B cell (primary cell): Measurements from ENCODE around the gene LIMD2. TPM values are rescaled to one million over a fixed set of nuclear protein-coding genes. Genes with fewer than 3 reads are reported as not detected.

Source experiments
- ATAC-seq: fragments of 200-7000 bp; cut with Tn5 transposase; one replicate; pipeline ENCODE4 v1.10.0; 2021; ENCODE audit warnings: low read depth, mild to moderate bottlenecking, moderate number of reproducible peaks, moderate library complexity
- CTCF ChIA-PET: fragments of 350-600 bp; sonication (Branson Sonifier 250); formaldehyde crosslinking; loops from one replicate; lab custom pipeline; 2021; ENCODE audit warnings: antibody characterized with exemption, inconsistent platforms; lab: Charles Lee
- POLR2A ChIA-PET: fragments of 350-600 bp; sonication (Branson Sonifier 250); formaldehyde crosslinking; loops from one replicate; lab custom pipeline; 2021; ENCODE audit warnings: antibody characterized with exemption; lab: Charles Lee
- DNase-seq: peaks from one replicate; pipeline ENCODE4 v3.0.0; 2013
- H2AFZ ChIP-seq: 2 replicates; pipeline ENCODE4 v1.6.1; 2012; ENCODE audit warnings: mild to moderate bottlenecking, low read depth, low read length; ENCODE audit not compliant: insufficient read depth, poor library complexity, severe bottlenecking
- H3K27ac ChIP-seq, 2 donors: 1 replicate in 1 of 2; 2 replicates in 1 of 2; pipeline ENCODE4 v1.5.1; 2012 to 2013; ENCODE audit warnings: low read length in 2 of 2, mild to moderate bottlenecking in 2 of 2, moderate library complexity in 1 of 2
- H3K27me3 ChIP-seq, 4 experiments: fragments of 200-600 bp in 1 of 4; sonication (generic) in 1 of 4; replicated peaks in 1 of 4; 1 replicate in 2 of 4; 2 replicates in 2 of 4; pipeline versions ENCODE4 v1.6.1 to v1.7.0; 2013 to 2016; ENCODE audit warnings: low read length in 3 of 4, mild to moderate bottlenecking in 2 of 4, mixed read lengths in 1 of 4, moderate library complexity in 1 of 4; ENCODE audit not compliant: insufficient read depth in 4 of 4, control insufficient read depth in 3 of 4; ENCODE audit errors: control extremely low read depth in 1 of 4
- H3K36me3 ChIP-seq, 2 experiments: replicated peaks in 1 of 2; 1 replicate in 1 of 2; 2 replicates in 1 of 2; pipeline versions ENCODE4 v1.6.1 to v1.7.1; 2013; ENCODE audit warnings: low read length in 1 of 2; ENCODE audit not compliant: insufficient read depth in 2 of 2, control insufficient read depth in 1 of 2; ENCODE audit errors: control extremely low read depth in 1 of 2, extremely low read depth in 1 of 2
- H3K4me1 ChIP-seq, 2 donors: fragments of 200-600 bp in 1 of 2; sonication (generic) in 1 of 2; 1 replicate in 1 of 2; 2 replicates in 1 of 2; pipeline versions ENCODE4 v1.5.1 to v1.6.1; 2013 to 2017; ENCODE audit warnings: low read length in 2 of 2; ENCODE audit not compliant: control insufficient read depth in 2 of 2, insufficient read depth in 2 of 2
- H3K4me2 ChIP-seq: replicated peaks from 2 replicates; pipeline ENCODE3; 2012; ENCODE audit warnings: mild to moderate bottlenecking, low read depth, low read length; ENCODE audit not compliant: poor library complexity, severe bottlenecking
- H3K4me3 ChIP-seq, 5 experiments: fragments of 200-600 bp in 1 of 5; sonication (generic) in 1 of 5; 1 replicate in 3 of 5; 2 replicates in 2 of 5; pipeline versions ENCODE4 v1.5.1 to v1.7.0; 2011 to 2016; ENCODE audit warnings: low read length in 4 of 5, mild to moderate bottlenecking in 4 of 5, low read depth in 2 of 5, control low read depth in 1 of 5, moderate library complexity in 1 of 5; ENCODE audit not compliant: insufficient read depth in 1 of 5; ENCODE audit errors: control extremely low read depth in 1 of 5, extremely low read depth in 1 of 5
- H3K79me2 ChIP-seq: fragments of 200-600 bp; sonication (generic); one replicate; pipeline ENCODE4 v1.6.0; 2016; ENCODE audit warnings: low read length; ENCODE audit not compliant: control insufficient read depth, insufficient read depth
- H3K9ac ChIP-seq: fragments of 200-600 bp; sonication (generic); 2 replicates; pipeline ENCODE4 v1.6.1; 2017; ENCODE audit warnings: mild to moderate bottlenecking, low read length, moderate library complexity
- H3K9me3 ChIP-seq, 3 donors: one replicate each; pipeline versions ENCODE4 v1.6.1 to v1.7.1; 2013; ENCODE audit warnings: low read length in 2 of 3; ENCODE audit not compliant: control insufficient read depth in 2 of 3, insufficient read depth in 1 of 3; ENCODE audit errors: control extremely low read depth in 1 of 3
- H4K20me1 ChIP-seq: 2 replicates; pipeline ENCODE4 v1.6.0; 2012; ENCODE audit warnings: mild to moderate bottlenecking, low read length; ENCODE audit not compliant: insufficient read depth, control insufficient read depth, poor library complexity, severe bottlenecking
- H3K27ac Mint-ChIP-seq: one replicate; pipeline ENCODE4 v1.8.0; 2021; ENCODE audit warnings: mixed read lengths
- H3K27me3 Mint-ChIP-seq: one replicate; pipeline ENCODE4 v1.8.0; 2021; ENCODE audit warnings: mixed read lengths
- H3K4me1 Mint-ChIP-seq: one replicate; pipeline ENCODE4 v1.8.0; 2021; ENCODE audit warnings: mixed read lengths
- H3K4me3 Mint-ChIP-seq: one replicate; pipeline ENCODE4 v1.8.0; 2021; ENCODE audit warnings: mixed read lengths
- H3K9me3 Mint-ChIP-seq: one replicate; pipeline ENCODE4 v1.8.0; 2022; ENCODE audit warnings: mixed read lengths; ENCODE audit not compliant: insufficient read depth
- EZH2 ChIP-seq: IDR thresholded peaks from 2 replicates; pipeline ENCODE4 v1.6.1; 2012; ENCODE audit warnings: borderline replicate concordance, low read depth, mild to moderate bottlenecking, moderate library complexity, low read length; ENCODE audit not compliant: insufficient read depth, poor library complexity, severe bottlenecking
- WGBS: methylation state at CpG from one replicate; pipeline ENCODE4 v1.1.5; 2013; ENCODE audit warnings: missing lambda C conversion rate; ENCODE audit not compliant: insufficient coverage; 5-methylcytosine and 5-hydroxymethylcytosine counted together
- intact Hi-C: fragments of 100-400 bp; cut with micrococcal nuclease; formaldehyde crosslinking; loops from one replicate; pipeline ENCODE4 v1.10.0; 2022
- polyA plus RNA-seq: library from polyadenylated mRNA; depleted of rRNA; stranded (reverse); fragments of >200 nt; gene quantifications from 2 replicates; pipeline ENCODE4 v1.2.3, GENCODE V29; 2012
- total RNA-seq, 2 donors: library from RNA; stranded (reverse); fragments of 120-200 nt in 1 of 2; gene quantifications; 1 replicate in 1 of 2; 2 replicates in 1 of 2; pipeline versions ENCODE4 v1.2.3 to v1.2.4, GENCODE V29; 2013 to 2022
- TF ChIP-seq, protein P1 (sequence below): fragments of 200-600 bp; IDR thresholded peaks from one replicate; pipeline ENCODE4 v1.8.0; 2022; ENCODE audit warnings: antibody characterized with exemption, mild to moderate bottlenecking

Gene LIMD2
- total and polyA plus RNA-seq, 2 donors (not counting 1 experiment from before 2014, with no cell fraction given) = 587 to 1,396 TPM

DNA sequence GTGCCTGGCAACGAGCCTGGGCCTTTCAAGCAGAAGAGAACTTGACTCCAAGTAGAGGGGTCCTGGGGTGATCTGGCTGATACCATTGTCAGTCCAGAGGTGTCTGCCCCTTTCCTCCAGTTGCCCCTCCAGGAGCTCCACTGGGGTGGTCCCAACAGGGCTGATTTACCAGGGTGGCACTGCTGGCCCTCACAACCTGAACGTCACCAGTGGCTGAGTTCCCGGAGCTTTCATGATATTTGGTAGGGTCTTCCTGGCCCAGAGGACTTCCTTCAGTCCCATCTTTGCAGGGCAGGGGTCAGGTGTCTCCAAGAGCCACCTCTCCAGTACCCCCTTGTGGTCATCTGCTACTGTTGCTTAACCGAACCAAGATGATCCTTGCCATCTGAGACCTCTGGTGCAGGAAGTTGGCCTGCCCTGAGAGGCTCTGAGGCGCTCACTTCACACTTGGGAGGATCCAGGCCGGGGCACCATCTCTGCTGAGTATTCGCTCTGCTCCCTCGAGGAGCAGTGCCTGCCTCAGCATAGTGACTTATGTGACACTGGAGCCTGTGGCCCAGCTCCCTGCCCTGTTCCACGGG, 3.5 kb downstream of the LIMD2 start:
- Mint-ChIP-seq H3K4me1 (peaks cover 56% of the 10 kb centered on the region), H3K27me3 (no peaks in the 10 kb centered on the region), H3K9me3 (no peaks in the 10 kb centered on the region), H3K27ac (peak overlapping the region; percentile 98), H3K4me3 (peak overlapping the region; percentile 94)
- Histone ChIP-seq H3K27me3 (no peaks in the 10 kb centered on the region), H4K20me1 (peaks cover 51% of the 10 kb centered on the region), H3K4me1 (peaks cover 47 to 56% of the 10 kb centered on the region in 2 donors), H3K9me3 (peaks cover 0 to 6% (median 0%) of the 10 kb centered on the region in 3 donors), H3K4me2 (peak overlapping the region; percentile 99), H3K9ac (peak overlapping the region; percentile 93), H3K27ac (peak overlapping the region; percentile 75 to 82), H3K79me2 (peaks cover 42% of the 10 kb centered on the region), H3K36me3 (peaks cover 0 to 52% of the 10 kb centered on the region in 2 experiments), H2AFZ (no peak overlapping the region), H3K4me3 (peak overlapping the region in 4 of 5 experiments; percentile 95 to 100 (median 97))
- 32% methylated on average over 9 of the region's 9 CpGs for WGBS
- POLR2A ChIA-PET = interaction anchor here (0.7 to 10.6 kb wide), 8 partner anchors 10 to 152 kb away, joined by 3 to 113 read pairs (median 26); partner anchors contain the start of genes CCDC47, DDX42, MAP3K3 and STRADA
- TF ChIP-seq, protein P1, sequence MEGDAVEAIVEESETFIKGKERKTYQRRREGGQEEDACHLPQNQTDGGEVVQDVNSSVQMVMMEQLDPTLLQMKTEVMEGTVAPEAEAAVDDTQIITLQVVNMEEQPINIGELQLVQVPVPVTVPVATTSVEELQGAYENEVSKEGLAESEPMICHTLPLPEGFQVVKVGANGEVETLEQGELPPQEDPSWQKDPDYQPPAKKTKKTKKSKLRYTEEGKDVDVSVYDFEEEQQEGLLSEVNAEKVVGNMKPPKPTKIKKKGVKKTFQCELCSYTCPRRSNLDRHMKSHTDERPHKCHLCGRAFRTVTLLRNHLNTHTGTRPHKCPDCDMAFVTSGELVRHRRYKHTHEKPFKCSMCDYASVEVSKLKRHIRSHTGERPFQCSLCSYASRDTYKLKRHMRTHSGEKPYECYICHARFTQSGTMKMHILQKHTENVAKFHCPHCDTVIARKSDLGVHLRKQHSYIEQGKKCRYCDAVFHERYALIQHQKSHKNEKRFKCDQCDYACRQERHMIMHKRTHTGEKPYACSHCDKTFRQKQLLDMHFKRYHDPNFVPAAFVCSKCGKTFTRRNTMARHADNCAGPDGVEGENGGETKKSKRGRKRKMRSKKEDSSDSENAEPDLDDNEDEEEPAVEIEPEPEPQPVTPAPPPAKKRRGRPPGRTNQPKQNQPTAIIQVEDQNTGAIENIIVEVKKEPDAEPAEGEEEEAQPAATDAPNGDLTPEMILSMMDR = peak; percentile 40
- no peak for TF ChIP-seq EZH2
- DNase-seq (peak; percentile 74), ATAC-seq (no peak)
- CTCF ChIA-PET = interaction anchor here (0.9 to 4.0 kb wide), 11 partner anchors 13 to 271 kb away, joined by 3 to 82 read pairs (median 4); partner anchors contain the start of genes CCDC47, DDX42, FTSJ3 and MAP3K3
- intact Hi-C loops = loop anchor here (2.0 to 5.0 kb wide), 3 partner anchors 138 to 269 kb away; partner anchors contain the start of gene CYB561

DNA sequence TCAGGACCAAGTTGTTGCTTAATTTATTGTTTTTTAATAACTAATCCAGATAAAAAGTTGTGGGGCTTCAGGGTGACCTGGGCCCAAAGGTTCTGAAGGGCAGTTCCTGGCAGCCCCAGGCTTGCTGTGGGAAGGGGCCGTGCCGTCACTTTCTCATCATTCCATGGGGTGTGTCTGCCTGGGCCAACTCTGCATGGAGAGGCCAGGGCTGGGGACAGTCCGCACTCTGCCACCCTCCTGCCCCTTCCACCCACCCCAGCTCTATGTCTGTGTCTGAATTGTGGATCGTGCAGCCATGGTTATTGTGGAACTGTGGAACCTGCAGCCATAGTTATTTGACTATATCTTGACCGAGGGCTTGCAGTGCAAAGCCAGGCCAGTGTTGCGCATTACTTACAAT, 4.0 kb downstream of the LIMD2 start:
- Histone ChIP-seq H3K9me3 (peaks cover 0 to 2% (median 0%) of the 10 kb centered on the region in 3 donors), H3K9ac (no peak overlapping the region), H3K36me3 (peaks cover 0 to 58% of the 10 kb centered on the region in 2 experiments), H3K4me3 (peak overlapping the region in 1 of 5 experiments; percentile 18), H3K4me2 (peak overlapping the region; percentile 99), H4K20me1 (peaks cover 51% of the 10 kb centered on the region), H3K27me3 (no peaks in the 10 kb centered on the region), H3K79me2 (peaks cover 36% of the 10 kb centered on the region), H3K27ac (peak overlapping the region; percentile 75 to 82), H3K4me1 (peaks cover 41 to 50% of the 10 kb centered on the region in 2 donors), H2AFZ (no peak overlapping the region)
- Mint-ChIP-seq H3K9me3 (no peaks in the 10 kb centered on the region), H3K27ac (peak overlapping the region; percentile 98), H3K27me3 (no peaks in the 10 kb centered on the region), H3K4me1 (peaks cover 53% of the 10 kb centered on the region), H3K4me3 (peak overlapping the region; percentile 94)
- CTCF ChIA-PET = interaction anchor here (1.3 to 4.0 kb wide), 6 partner anchors 10 to 270 kb away, joined by 3 to 82 read pairs (median 5); no protein-coding TSS in a partner anchor
- POLR2A ChIA-PET = interaction anchor here (1.9 to 10.6 kb wide), 5 partner anchors 10 to 79 kb away, joined by 4 to 113 read pairs (median 71); partner anchors contain the start of genes CCDC47, DDX42, MAP3K3 and STRADA
- ATAC-seq (no peak), DNase-seq (no peak)
- WGBS = 83% methylated on average over 2 of the region's 6 CpGs
- intact Hi-C loops = loop anchor here (2.0 to 5.0 kb wide), 3 partner anchors 139 to 269 kb away; partner anchors contain the start of gene CYB561
- TF ChIP-seq, protein P1 = no peak
- no peak for TF ChIP-seq EZH2
